ENCODE data around the gene FCHSD1. TPM values are rescaled to one million over a fixed set of nuclear protein-coding genes. Genes with fewer than 3 reads are reported as not detected.

The FCHSD1 gene
- total and polyA plus RNA-seq, 2 donors (not counting 1 experiment from before 2014, with no cell fraction given) = 123 to 193 TPM

DNA sequence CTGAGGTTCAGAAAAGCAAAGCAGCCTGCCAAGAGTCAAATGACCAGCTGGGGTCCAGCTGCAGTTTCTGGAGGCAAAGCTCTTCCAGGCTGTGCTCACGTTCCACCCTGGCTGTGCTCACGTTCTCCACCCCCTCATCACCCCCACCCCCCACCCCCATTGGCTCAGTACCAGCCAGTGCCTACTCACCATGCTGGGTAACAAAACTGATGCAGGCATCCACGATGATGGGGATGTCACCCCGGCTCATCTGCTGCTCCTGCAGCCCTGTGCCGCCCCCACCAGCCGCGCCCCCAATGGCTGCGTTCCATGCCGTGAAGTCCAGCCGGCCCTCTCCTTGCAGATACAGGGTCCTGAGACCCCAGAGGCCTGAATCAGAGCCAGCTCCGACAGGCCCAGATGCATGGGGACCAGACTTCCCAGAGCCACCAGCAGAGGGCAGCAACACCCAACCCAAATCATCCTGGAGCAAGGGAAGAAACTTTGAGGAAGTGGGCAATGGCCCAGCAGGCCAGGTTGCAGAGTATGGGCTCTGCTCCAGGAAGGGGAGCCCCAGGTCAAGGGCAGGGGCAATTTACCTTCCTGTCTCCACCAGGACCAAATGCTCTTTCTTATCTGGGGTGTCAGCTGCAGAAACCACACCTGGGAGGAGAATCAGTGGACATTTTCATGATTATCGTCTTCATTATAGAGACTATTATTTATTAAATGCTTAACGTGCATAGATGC lies 13.7 kb upstream of the FCHSD1 start:
- ATAC-seq (ENCODE audit: low read depth) (peak; percentile 98), DNase-seq (peak; percentile 85)
- H3K27ac Mint-ChIP-seq = no peak overlapping the region
- intact Hi-C loops (cut with micrococcal nuclease) = loop anchor here (1.0 to 2.0 kb wide), 7 partner anchors 38 to 480 kb away; partner anchors contain the start of gene GNPDA1
- Histone ChIP-seq H3K4me2 (replicated peaks; ENCODE audit: low read depth, low read length, poor library complexity, severe bottlenecking) (peak overlapping the region; percentile 50), H3K36me3 (replicated peaks in 1 of 2; ENCODE audit: control extremely low read depth in 1 of 2, control insufficient read depth in 1 of 2, extremely low read depth in 1 of 2, insufficient read depth in 2 of 2, low read length in 1 of 2) (no peaks in the 10 kb centered on the region), H3K27me3 (replicated peaks in 1 of 4; ENCODE audit: control extremely low read depth in 1 of 4, control insufficient read depth in 3 of 4, insufficient read depth in 4 of 4, low read length in 3 of 4) (peaks cover 0 to 4% (median 0%) of the 10 kb centered on the region in 4 experiments), H3K4me1 (ENCODE audit: control insufficient read depth in 2 of 2, insufficient read depth in 2 of 2, low read length in 2 of 2) (peaks cover 4 to 6% of the 10 kb centered on the region in 2 donors), H3K27ac (ENCODE audit: low read length in 2 of 2) (no peak overlapping the region), H3K9ac (ENCODE audit: low read length) (no peak overlapping the region), H4K20me1 (ENCODE audit: control insufficient read depth, insufficient read depth, low read length, poor library complexity, severe bottlenecking) (no peaks in the 10 kb centered on the region), H3K9me3 (ENCODE audit: control extremely low read depth in 1 of 3, control insufficient read depth in 2 of 3, insufficient read depth in 1 of 3, low read length in 2 of 3) (no peaks in the 10 kb centered on the region), H2AFZ (ENCODE audit: insufficient read depth, low read depth, low read length, poor library complexity, severe bottlenecking) (peak overlapping the region; percentile 21), H3K79me2 (ENCODE audit: control insufficient read depth, insufficient read depth, low read length) (no peaks in the 10 kb centered on the region), H3K4me3 (ENCODE audit: control extremely low read depth in 1 of 5, extremely low read depth in 1 of 5, insufficient read depth in 1 of 5, low read depth in 2 of 5, low read length in 4 of 5) (no peak overlapping the region)
- TF ChIP-seq, protein P1, sequence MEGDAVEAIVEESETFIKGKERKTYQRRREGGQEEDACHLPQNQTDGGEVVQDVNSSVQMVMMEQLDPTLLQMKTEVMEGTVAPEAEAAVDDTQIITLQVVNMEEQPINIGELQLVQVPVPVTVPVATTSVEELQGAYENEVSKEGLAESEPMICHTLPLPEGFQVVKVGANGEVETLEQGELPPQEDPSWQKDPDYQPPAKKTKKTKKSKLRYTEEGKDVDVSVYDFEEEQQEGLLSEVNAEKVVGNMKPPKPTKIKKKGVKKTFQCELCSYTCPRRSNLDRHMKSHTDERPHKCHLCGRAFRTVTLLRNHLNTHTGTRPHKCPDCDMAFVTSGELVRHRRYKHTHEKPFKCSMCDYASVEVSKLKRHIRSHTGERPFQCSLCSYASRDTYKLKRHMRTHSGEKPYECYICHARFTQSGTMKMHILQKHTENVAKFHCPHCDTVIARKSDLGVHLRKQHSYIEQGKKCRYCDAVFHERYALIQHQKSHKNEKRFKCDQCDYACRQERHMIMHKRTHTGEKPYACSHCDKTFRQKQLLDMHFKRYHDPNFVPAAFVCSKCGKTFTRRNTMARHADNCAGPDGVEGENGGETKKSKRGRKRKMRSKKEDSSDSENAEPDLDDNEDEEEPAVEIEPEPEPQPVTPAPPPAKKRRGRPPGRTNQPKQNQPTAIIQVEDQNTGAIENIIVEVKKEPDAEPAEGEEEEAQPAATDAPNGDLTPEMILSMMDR (IDR thresholded peaks at IDR 0.05) = peak; percentile 91
- no peak for TF ChIP-seq EZH2 (IDR thresholded peaks at IDR 0.05; ENCODE audit: borderline replicate concordance, insufficient read depth, low read depth, low read length, poor library complexity, severe bottlenecking)
- CTCF ChIA-PET = interaction anchor here (0.6 to 4.4 kb wide), 27 partner anchors 8 to 481 kb away, joined by 3 to 48 read pairs (median 5); partner anchors contain the start of genes FCHSD1, NDFIP1, PCDH1 and PCDH12
- H3K9me3 Mint-ChIP-seq (ENCODE audit: insufficient read depth) = no peaks in the 10 kb centered on the region
- WGBS (ENCODE audit: insufficient coverage) = 37% methylated on average over 9 of the region's 13 CpGs
- peaks cover 5% of the 10 kb centered on the region for H3K27me3 Mint-ChIP-seq
- H3K4me3 Mint-ChIP-seq = no peak overlapping the region
- POLR2A ChIA-PET = interaction anchor here (0.7 kb wide), 2 partner anchors 14 to 214 kb away, joined by 3 to 5 read pairs; partner anchors contain the start of gene FCHSD1
- peaks cover 4% of the 10 kb centered on the region for H3K4me1 Mint-ChIP-seq

GRCh38 chr5:141663506-141663905 lies 12.3 kb upstream of the FCHSD1 start:
- Mint-ChIP-seq H3K27ac (no peak overlapping the region), H3K4me3 (no peak overlapping the region), H3K27me3 (peaks cover 2% of the 10 kb centered on the region), H3K9me3 (ENCODE audit: insufficient read depth) (no peaks in the 10 kb centered on the region), H3K4me1 (peaks cover 4% of the 10 kb centered on the region)
- no peaks in the 10 kb centered on the region for H4K20me1 ChIP-seq (ENCODE audit: control insufficient read depth, insufficient read depth, low read length, poor library complexity, severe bottlenecking)
- TF ChIP-seq, protein P1 (IDR thresholded peaks at IDR 0.05) = no peak
- no peak for TF ChIP-seq EZH2 (IDR thresholded peaks at IDR 0.05; ENCODE audit: borderline replicate concordance, insufficient read depth, low read depth, low read length, poor library complexity, severe bottlenecking)
- intact Hi-C loops (cut with micrococcal nuclease) = no loop called here
- 100% methylated on average over 3 of the region's 8 CpGs for WGBS (ENCODE audit: insufficient coverage)
- peaks cover 0 to 4% (median under 1%) of the 10 kb centered on the region in 4 experiments for H3K27me3 ChIP-seq (replicated peaks in 1 of 4; ENCODE audit: control extremely low read depth in 1 of 4, control insufficient read depth in 3 of 4, insufficient read depth in 4 of 4, low read length in 3 of 4)
- H3K27ac ChIP-seq (ENCODE audit: low read length in 2 of 2) = no peak overlapping the region
- peaks cover 0 to 6% (median 0%) of the 10 kb centered on the region in 3 donors for H3K9me3 ChIP-seq (ENCODE audit: control extremely low read depth in 1 of 3, control insufficient read depth in 2 of 3, insufficient read depth in 1 of 3, low read length in 2 of 3)
- no peaks in the 10 kb centered on the region for H3K79me2 ChIP-seq (ENCODE audit: control insufficient read depth, insufficient read depth, low read length)
- peaks cover 4 to 6% of the 10 kb centered on the region in 2 donors for H3K4me1 ChIP-seq (ENCODE audit: control insufficient read depth in 2 of 2, insufficient read depth in 2 of 2, low read length in 2 of 2)
- H3K9ac ChIP-seq (ENCODE audit: low read length) = no peak overlapping the region
- ATAC-seq (ENCODE audit: low read depth) (no peak), DNase-seq (no peak)
- ChIA-PET CTCF (interaction anchor here (0.6 to 4.4 kb wide), 12 partner anchors 23 to 481 kb away, joined by 3 to 48 read pairs (median 4); partner anchors contain the start of genes PCDH1 and PCDH12), POLR2A (no interaction called here)
- H3K4me3 ChIP-seq (ENCODE audit: control extremely low read depth in 1 of 5, extremely low read depth in 1 of 5, insufficient read depth in 1 of 5, low read depth in 2 of 5, low read length in 4 of 5) = no peak overlapping the region
- no peaks in the 10 kb centered on the region for H3K36me3 ChIP-seq (replicated peaks in 1 of 2; ENCODE audit: control extremely low read depth in 1 of 2, control insufficient read depth in 1 of 2, extremely low read depth in 1 of 2, insufficient read depth in 2 of 2, low read length in 1 of 2)
- no peak overlapping the region for H3K4me2 ChIP-seq (replicated peaks; ENCODE audit: low read depth, low read length, poor library complexity, severe bottlenecking)
- no peak overlapping the region for H2AFZ ChIP-seq (ENCODE audit: insufficient read depth, low read depth, low read length, poor library complexity, severe bottlenecking)

Measured in B cell (primary cell).